Jurkat, Clone E6-1 (cell line): ENCODE data around the gene PRKCE. TPM values are rescaled to one million over a fixed set of nuclear protein-coding genes. Genes with fewer than 3 reads are reported as not detected.

Experiments
- DNase-seq: peaks from one replicate; pipeline ENCODE4 v3.0.0-alpha.2; 2011; ENCODE audit warnings: low read depth, low spot score
- H3K4me3 ChIP-seq: 2 replicates; pipeline ENCODE4 v1.5.1; 2011; ENCODE audit warnings: mild to moderate bottlenecking, low read length, control low read depth, moderate library complexity
- polyA plus RNA-seq: library from polyadenylated mRNA; unstranded; fragments of >200 nt; gene quantifications from one replicate; pipeline ENCODE4 v1.2.1, GENCODE V29; 2012; ENCODE audit warnings: missing spikeins; ENCODE audit not compliant: insufficient read length, insufficient read depth

The PRKCE gene
- polyA plus RNA-seq = 3.9 TPM

- no peak for DNase-seq
- H3K4me3 ChIP-seq = peak within 1 kb of the TSS; percentile 56
These were observed at the start of gene PRKCE for GRCh38 chr2:45651415-45652089. Gene PRKCE (plus strand): TSS chr2:45651675.

DNA sequence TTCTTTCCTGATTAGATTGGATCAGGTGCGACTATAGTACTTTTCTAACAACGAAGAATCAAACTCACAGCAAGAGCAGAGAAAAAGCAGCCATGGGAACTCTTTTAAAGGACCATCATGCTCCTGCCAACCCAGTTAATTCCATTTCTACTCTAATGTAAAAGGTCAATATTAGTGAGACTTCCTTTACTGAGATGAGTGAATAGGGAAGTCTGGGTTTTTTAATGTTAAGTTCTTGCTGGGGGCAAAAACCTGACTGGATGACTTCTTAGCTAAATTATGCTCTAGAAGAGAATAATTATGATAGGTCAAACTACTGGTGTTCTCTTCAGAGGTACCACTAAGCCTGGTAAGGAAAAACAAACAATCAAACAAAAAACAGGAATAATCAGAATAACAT is 48.9 kb upstream of the PRKCE start:
- no peak overlapping the region for H3K4me3 ChIP-seq
- DNase-seq = no peak

- no peak overlapping the region for H3K4me3 ChIP-seq
- DNase-seq = no peak
These were observed 46.4 kb upstream of the PRKCE start for GRCh38 chr2:45605116-45605515.

GRCh38 chr2:45606796-45607195 is 44.7 kb upstream of the PRKCE start:
- no peak for DNase-seq
- H3K4me3 ChIP-seq = no peak overlapping the region

DNA sequence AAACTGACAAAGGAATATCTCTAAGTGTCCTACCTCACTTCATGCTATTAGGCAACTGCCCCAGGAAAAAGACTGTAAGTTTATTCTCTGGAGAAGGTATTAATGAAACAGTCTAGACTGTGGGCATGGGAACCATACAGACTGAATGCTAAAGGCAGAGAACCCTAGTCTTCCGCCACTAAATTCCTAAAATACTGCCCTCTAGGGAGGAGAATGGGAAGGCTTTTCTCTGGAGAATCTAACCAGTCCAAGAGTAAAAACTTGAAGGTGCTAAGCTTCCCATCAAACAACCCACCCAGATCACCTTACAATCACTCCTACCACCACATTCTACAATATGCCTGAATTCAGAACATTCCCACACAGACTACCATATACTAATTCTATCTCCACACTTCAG is 43.8 kb upstream of the PRKCE start:
- DNase-seq = no peak
- H3K4me3 ChIP-seq = no peak overlapping the region

DNA sequence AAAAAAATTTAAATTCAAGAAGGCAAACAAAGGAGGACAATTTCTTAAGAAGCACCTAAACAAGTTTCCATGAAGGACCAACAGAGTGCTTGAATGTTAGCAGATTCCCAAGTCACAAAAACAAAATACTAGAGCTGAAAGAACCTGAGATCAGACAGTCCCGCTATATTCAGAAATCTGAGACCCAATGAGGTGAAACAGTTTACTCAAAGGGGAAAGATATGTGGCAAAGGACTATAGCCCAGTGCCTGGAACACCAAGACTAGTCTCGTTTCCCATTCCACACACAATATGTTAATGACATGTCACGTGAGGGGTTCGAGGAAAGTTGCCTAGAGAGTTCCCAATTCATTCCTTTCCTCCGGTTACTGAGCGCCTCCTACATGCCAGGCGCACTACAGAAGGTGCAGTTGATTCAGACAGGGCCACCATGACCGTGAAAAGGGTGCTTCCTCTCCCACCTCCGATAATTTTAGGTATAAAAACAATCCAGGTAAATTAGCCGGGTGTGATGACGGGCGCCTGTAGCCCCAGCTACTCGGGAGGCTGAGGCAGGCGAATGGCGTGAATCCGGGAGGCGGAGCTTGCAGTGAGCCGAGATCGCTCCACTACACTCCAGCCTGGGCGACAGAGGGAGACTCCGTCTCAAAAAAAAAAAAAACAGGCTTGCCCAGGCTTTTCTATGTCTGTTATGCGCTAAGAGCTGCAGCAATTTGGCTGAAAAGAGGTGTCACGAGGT is 41.0 kb upstream of the PRKCE start:
- no peak for DNase-seq

DNA sequence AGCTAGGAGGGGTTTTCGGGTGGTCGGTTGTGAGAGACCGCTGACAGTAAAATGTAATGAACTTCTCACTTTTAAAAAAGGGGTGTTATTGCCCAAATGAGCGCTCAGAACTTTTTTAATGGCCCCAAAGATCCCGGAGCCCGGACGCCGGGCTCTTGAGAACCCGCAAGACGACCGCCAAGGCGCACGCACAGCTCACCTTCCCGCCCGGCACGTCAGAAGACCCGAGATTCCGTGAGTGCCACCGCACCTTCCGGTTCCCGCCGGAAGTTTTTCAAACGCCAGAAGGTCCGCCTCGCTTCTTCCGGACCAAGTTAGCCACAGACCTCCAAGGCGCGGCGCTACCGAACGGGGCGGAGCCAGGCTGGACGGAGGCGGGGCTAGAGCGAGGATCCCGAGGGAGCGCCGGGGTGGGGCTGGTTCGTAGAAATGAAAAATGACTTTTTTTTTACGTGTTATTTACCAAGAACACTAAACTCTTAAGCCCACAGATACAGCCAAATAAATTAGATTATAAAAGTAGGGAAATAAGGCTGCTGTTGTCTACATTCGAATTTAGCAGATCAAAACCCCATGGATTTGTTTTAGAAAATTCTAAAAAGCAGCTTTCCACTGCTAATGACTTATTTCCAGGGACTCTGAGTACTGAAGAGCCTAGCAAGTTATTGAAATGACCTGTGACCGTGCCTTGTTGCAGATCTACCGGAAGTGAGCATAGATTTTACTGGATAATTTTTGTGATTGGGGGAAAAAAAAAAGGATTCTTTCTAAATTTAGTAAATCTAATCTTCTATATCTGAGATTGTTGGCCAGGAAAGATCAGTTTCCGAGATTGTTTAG is 40.2 kb upstream of the PRKCE start, which contains the start of gene SRBD1:
TSS of gene SRBD1 (minus strand) at position 248 of the 840 bp plus-strand sequence. CDS start 5,826 bp downstream, outside the sequence.
- H3K4me3 ChIP-seq = peak within 1 kb of the TSS; percentile 72
- DNase-seq = peak; percentile 82

More for the DNA sequence above, 41.0 kb upstream of the PRKCE start:
- H3K4me3 ChIP-seq = peak overlapping the region; percentile 72

DNA sequence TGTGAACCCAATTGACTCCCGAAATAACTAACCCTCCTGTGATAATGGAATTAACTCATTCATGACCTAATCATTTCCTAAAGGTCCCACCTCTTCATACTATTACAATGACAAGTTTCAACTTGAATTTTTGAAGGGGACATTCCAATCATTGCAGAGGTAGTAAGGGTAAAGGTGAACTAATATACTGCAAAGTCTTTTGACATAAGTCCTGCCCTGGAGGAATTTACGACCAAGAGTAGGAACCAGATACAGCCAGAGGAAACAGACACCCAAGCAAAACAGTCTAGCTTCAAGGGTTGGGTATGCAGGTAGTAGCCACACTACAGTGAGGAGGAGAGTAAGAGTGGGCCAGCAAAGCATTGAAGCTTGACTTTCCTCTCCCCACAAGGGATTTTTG is 39.2 kb upstream of the PRKCE start:
- no peak overlapping the region for H3K4me3 ChIP-seq
- no peak for DNase-seq

DNA sequence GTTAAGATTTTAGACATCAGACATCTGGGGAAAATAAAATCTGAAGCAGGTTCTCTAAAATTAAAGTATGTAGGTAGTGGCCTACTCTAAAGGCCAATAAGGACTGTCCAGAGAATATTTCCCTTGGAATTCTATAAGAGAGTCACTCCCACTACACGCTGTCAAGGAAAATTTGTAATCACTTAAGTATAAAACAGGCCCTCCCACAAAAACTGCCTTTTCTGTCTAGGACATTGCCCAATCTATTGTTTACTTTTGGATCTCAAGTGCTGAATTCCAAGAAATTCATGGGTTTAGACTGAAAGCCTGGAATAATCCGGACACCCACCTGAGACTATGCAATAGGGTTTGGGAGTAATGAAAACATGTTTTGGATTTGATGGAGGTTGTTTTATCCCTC is 38.7 kb upstream of the PRKCE start:
- DNase-seq = no peak

DNA sequence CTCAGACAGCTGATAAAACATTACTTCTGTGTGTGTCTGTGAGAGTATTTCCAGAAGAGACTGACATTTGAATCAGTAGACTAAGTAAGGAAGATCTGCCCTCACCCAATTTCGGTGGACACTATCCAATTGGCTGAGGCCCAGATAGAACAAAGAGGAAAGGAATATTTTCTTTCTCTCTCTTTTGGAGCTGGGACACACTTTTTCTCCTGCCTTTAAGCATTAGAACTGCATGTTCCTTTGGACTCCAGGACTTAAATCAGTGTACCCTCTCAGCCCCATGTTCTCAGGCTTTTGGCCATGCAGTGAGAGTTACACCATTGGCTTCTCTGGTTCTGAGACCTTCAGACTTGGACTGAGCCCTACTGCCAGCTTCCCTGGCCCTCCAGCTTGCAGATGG is 37.1 kb upstream of the PRKCE start:
- no peak for DNase-seq
- no peak overlapping the region for H3K4me3 ChIP-seq

More for the DNA sequence above, 38.7 kb upstream of the PRKCE start:
- H3K4me3 ChIP-seq = no peak overlapping the region

DNA sequence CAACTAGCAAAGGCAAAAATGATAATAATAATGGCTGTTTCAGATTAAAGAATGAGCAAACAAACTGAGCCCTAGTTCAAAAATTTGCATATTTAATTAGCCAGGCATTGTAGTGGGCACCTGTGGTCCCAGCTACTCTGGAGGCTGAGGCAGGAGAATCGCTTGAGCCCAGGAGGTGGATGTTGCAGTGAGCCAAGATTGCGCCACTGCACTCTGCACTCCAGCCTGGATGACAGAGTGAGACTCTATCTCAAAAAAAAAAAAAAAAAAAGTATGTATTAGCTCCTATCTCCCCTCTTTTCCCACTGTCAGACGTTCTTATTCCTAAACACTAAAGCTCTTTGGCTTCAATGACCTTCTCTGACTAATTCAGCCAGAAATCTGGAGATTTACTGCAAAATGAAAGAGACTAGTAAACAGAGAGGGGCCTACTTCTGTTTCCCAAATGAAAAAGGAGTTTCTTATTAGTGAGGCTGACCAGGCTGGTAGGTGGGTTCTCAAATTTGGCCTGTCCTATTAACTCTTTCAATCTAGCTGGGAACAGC is 36.5 kb upstream of the PRKCE start:
- H3K4me3 ChIP-seq = no peak overlapping the region
- no peak for DNase-seq

DNA sequence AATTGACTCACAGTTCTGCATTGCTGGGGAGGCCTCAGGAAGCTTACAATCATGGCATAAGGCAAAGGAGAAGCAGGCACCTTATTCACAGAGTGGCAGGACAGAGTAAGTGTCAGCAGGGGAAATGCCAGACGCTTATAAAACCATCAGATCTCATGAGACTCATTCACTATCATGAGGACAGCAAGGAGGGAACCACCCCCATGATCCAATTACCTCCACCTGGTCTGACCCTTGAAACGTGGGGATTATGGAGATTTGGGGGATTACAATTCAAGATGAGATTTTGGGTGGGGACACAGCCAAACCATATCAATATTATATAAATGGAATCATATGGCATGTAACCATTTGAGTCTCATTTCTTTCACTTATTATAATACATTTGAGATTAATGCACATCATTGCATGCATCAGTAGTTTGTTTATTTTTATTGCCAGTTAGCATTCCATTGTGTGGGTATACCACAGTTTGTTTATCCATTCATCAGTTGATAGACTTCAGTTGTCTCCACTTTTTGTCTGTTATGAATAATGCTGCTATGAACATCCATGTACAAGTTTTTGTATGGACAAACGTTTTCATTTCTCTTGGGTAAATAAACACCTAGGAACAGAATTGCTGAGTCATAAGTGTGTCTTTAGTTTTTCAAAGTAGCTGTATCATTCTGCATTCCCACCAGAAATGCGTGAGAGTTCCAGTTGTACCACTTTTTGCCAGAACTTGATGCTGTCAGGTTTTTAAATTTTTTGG is 34.6 kb upstream of the PRKCE start:
- DNase-seq = no peak
- no peak overlapping the region for H3K4me3 ChIP-seq

DNA sequence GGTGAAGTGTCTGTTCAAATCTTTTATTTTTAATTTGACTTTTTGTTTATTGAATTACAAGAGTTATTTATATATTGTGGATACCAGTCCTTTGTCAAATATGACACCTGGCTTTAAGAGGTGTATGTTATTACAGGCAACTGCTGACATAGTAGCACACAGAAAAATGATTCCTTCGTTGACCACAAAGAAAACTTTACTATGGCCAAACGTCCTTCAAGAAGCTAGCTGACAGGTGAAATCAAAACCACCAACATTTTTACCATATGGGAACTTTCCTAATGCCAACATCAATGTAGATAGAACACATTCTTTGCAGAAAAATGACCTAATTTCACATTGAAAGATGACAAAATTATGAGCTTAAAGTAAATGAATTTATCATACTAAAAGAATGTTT is 34.0 kb upstream of the PRKCE start:
- H3K4me3 ChIP-seq = no peak overlapping the region
- DNase-seq = no peak

DNA sequence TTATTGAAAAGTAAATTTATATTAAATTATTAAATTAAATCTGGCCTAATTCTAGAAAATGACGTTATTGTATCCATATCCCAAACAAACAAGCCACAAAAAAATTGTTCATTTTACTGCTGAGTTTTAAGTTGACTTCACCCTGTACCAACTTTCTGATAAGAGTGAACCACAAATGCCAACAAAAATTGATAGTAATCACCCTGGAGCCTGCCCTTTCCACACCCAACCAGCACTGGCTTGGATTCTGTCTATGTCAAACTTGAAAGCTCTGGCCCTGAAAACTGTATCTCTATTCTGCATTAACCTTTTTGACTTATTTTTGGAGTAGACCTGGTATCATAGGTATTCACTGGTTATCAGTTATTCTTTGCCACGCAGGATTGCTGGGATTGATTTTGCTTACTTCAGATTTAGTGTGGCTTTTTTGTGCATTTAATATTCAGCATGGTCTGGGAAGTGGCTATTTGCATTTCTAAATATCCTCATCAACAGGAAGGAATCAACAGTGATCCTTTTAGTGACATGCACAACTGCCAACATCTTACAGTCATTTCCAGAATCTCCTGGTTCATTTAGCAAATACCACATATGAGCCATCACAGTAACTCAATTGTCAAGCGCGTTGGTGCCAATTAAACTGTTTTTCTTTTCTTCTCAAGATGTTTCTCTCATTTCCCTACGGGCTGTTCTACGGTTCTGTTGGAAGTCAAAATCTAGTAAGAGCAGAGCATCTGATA is 29.0 kb upstream of the PRKCE start:
- no peak overlapping the region for H3K4me3 ChIP-seq

GRCh38 chr2:45623098-45623497 is 28.4 kb upstream of the PRKCE start:
- DNase-seq = no peak
- no peak overlapping the region for H3K4me3 ChIP-seq

More for the DNA sequence above, 29.0 kb upstream of the PRKCE start:
- no peak for DNase-seq

- DNase-seq = no peak
- no peak overlapping the region for H3K4me3 ChIP-seq
These were observed 25.7 kb upstream of the PRKCE start for GRCh38 chr2:45625824-45626223.

- DNase-seq = no peak
- no peak overlapping the region for H3K4me3 ChIP-seq
These were observed 24.9 kb upstream of the PRKCE start for GRCh38 chr2:45626387-45627221.
